ENCODE data around the gene CYP2J2.

DNA sequence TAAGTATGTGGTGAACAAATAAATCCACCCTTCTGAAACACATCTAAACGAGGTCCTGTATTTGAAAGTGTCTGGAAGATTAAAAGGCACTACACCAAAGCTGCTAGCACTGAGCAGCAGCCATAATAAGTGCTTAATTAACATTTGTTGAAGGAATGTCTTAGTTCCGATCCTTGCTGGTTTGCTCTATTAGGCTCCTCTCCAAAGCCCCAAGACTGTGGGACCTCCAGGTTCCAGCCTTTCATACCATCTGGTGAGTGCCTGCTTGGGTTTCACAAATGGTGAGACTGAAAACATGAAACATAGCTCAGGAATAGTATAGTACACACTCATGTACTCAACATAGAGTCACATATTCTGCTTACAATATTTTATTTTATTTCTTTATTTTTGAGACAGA is 640 bp upstream of the CYP2J2 start:
- TF ChIP-seq ZNF70 (CRISPR knock-in tag; IDR thresholded peaks at IDR 0.05) (no peak), ZFP3 (CRISPR knock-in tag; IDR thresholded peaks at IDR 0.05) (no peak), TCF4 (CRISPR knock-in tag; IDR thresholded peaks at IDR 0.05; ENCODE audit: borderline replicate concordance) (no peak), TOX (CRISPR knock-in tag; IDR thresholded peaks at IDR 0.05; ENCODE audit: borderline replicate concordance) (no peak), ARNTL (CRISPR knock-in tag; IDR thresholded peaks at IDR 0.05; ENCODE audit: borderline replicate concordance, low read depth) (no peak), ZFP30 (CRISPR knock-in tag; IDR thresholded peaks at IDR 0.05) (no peak), ZNF565 (CRISPR knock-in tag; conservative IDR thresholded peaks at IDR 0.05; ENCODE audit: low read depth) (no peak), OSR1 (CRISPR knock-in tag; IDR thresholded peaks at IDR 0.05) (no peak), ISL1 (CRISPR knock-in tag; IDR thresholded peaks at IDR 0.05) (no peak)
- TF ChIP-seq, protein P1, sequence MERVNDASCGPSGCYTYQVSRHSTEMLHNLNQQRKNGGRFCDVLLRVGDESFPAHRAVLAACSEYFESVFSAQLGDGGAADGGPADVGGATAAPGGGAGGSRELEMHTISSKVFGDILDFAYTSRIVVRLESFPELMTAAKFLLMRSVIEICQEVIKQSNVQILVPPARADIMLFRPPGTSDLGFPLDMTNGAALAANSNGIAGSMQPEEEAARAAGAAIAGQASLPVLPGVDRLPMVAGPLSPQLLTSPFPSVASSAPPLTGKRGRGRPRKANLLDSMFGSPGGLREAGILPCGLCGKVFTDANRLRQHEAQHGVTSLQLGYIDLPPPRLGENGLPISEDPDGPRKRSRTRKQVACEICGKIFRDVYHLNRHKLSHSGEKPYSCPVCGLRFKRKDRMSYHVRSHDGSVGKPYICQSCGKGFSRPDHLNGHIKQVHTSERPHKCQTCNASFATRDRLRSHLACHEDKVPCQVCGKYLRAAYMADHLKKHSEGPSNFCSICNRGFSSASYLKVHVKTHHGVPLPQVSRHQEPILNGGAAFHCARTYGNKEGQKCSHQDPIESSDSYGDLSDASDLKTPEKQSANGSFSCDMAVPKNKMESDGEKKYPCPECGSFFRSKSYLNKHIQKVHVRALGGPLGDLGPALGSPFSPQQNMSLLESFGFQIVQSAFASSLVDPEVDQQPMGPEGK (CRISPR knock-in tag; IDR thresholded peaks at IDR 0.05; ENCODE audit: borderline replicate concordance) = no peak
- TF ChIP-seq, protein P2, sequence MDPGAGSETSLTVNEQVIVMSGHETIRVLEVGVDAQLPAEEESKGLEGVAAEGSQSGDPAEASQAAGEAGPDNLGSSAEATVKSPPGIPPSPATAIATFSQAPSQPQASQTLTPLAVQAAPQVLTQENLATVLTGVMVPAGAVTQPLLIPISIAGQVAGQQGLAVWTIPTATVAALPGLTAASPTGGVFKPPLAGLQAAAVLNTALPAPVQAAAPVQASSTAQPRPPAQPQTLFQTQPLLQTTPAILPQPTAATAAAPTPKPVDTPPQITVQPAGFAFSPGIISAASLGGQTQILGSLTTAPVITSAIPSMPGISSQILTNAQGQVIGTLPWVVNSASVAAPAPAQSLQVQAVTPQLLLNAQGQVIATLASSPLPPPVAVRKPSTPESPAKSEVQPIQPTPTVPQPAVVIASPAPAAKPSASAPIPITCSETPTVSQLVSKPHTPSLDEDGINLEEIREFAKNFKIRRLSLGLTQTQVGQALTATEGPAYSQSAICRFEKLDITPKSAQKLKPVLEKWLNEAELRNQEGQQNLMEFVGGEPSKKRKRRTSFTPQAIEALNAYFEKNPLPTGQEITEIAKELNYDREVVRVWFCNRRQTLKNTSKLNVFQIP (CRISPR knock-in tag; IDR thresholded peaks at IDR 0.05; ENCODE audit: borderline replicate concordance, low read depth) = no peak
- TF ChIP-seq, protein P3, sequence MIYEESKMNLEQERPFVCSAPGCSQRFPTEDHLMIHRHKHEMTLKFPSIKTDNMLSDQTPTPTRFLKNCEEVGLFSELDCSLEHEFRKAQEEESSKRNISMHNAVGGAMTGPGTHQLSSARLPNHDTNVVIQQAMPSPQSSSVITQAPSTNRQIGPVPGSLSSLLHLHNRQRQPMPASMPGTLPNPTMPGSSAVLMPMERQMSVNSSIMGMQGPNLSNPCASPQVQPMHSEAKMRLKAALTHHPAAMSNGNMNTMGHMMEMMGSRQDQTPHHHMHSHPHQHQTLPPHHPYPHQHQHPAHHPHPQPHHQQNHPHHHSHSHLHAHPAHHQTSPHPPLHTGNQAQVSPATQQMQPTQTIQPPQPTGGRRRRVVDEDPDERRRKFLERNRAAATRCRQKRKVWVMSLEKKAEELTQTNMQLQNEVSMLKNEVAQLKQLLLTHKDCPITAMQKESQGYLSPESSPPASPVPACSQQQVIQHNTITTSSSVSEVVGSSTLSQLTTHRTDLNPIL (CRISPR knock-in tag; IDR thresholded peaks at IDR 0.05; ENCODE audit: low read depth) = no peak

All from SK-N-SH treated with all-trans-retinoic acid at 6 μM for 48 hours (cell line).